ENCODE measurements around the gene TTC7B. TPM values are rescaled to one million over a fixed set of nuclear protein-coding genes. Genes with fewer than 3 reads are reported as not detected.

The TTC7B gene
- total and polyA plus RNA-seq, 2 of the 8 experiments (the other 6 are each of a cell fraction or from before 2014, with no cell fraction given), result 23.7 to 34.0 TPM

- no peak for TF ChIP-seq CHD7 (IDR thresholded peaks at IDR 0.05; ENCODE audit: insufficient replicate concordance, low read length)
- TF ChIP-seq GABPA (IDR thresholded peaks at IDR 0.05; ENCODE audit: borderline replicate concordance, insufficient read depth, low read length), result no peak
- TF ChIP-seq RNF2 (IDR thresholded peaks at IDR 0.05; ENCODE audit: borderline replicate concordance, low read depth, low read length, missing control alignments, poor library complexity, severe bottlenecking), result no peak
- TF ChIP-seq KDM4A (IDR thresholded peaks at IDR 0.05; ENCODE audit: low read depth, low read length, severe bottlenecking), result no peak
- no peak for TF ChIP-seq RBBP5 (IDR thresholded peaks at IDR 0.05; ENCODE audit: borderline replicate concordance, low read depth, low read length)
- no peak for TF ChIP-seq HDAC6 (IDR thresholded peaks at IDR 0.05; ENCODE audit: low read depth, low read length)
- no peak for TF ChIP-seq RXRA (IDR thresholded peaks at IDR 0.05; ENCODE audit: insufficient read depth, low read depth, low read length)
- no peak for TF ChIP-seq SP2 (IDR thresholded peaks at IDR 0.05; ENCODE audit: low read length)
Measured at GRCh38 chr14:90699016-90699415, 117.2 kb downstream of the TTC7B start (continued).
